SK-N-MC (cell line): Measurements from ENCODE around the gene SRCIN1.

Experiments used
- EZH2 ChIP-seq: fragments of 200-600 bp; sonication (generic); IDR thresholded peaks from one replicate; pipeline ENCODE4 v1.6.1; 2017; ENCODE audit warnings: antibody characterized with exemption
- POLR2AphosphoS5 ChIP-seq: IDR thresholded peaks from 2 replicates; pipeline ENCODE4 v1.6.1; 2012; ENCODE audit warnings: mild to moderate bottlenecking, low read depth, low read length, borderline replicate concordance

- TF ChIP-seq EZH2: no peak
- no peak for TF ChIP-seq POLR2AphosphoS5
These were observed 38.4 kb downstream of the SRCIN1 start for GRCh38 chr17:38567350-38567749.
